Nephron (organoid): ENCODE data around the gene FAM120C.

Source experiments
- H3K27ac Mint-ChIP-seq, 3 experiments: 2 replicates each; pipeline ENCODE4 v1.8.0; 2020; ENCODE audit warnings: mixed read lengths in 3 of 3, mild to moderate bottlenecking in 2 of 3, moderate library complexity in 1 of 3
- H3K27me3 Mint-ChIP-seq: 2 replicates; pipeline ENCODE4 v1.8.0; 2021; ENCODE audit warnings: low read depth, mild to moderate bottlenecking, moderate library complexity, mixed read lengths
- H3K36me3 Mint-ChIP-seq: 2 replicates; pipeline ENCODE4 v1.8.0; 2020; ENCODE audit warnings: low read depth, mixed read lengths
- H3K4me1 Mint-ChIP-seq: 2 replicates; pipeline ENCODE4 v1.8.0; 2020; ENCODE audit warnings: mixed read lengths
- H3K4me3 Mint-ChIP-seq, 3 experiments: 2 replicates each; pipeline ENCODE4 v1.8.0; 2020; ENCODE audit warnings: mild to moderate bottlenecking in 3 of 3, mixed read lengths in 3 of 3, moderate library complexity in 2 of 3
- H3K9me3 Mint-ChIP-seq: 2 replicates; pipeline ENCODE4 v1.8.0; 2020; ENCODE audit warnings: mixed read lengths
- CTCF ChIP-seq, 3 experiments: fragments of 200-600 bp; sonication (generic); IDR thresholded peaks; one replicate each; pipeline ENCODE4 v1.5.0; 2021; ENCODE audit warnings: antibody characterized with exemption in 3 of 3; ENCODE audit not compliant: unreplicated experiment in 3 of 3

Gene FAM120C

GRCh38 chrX:54029529-54030143, 153.4 kb downstream of the FAM120C start:
- Mint-ChIP-seq H3K4me3 (no peak overlapping the region), H3K36me3 (peaks cover 50% of the 10 kb centered on the region), H3K27me3 (no peaks in the 10 kb centered on the region), H3K27ac (peak overlapping the region in 2 of 3 experiments; percentile 26 to 72), H3K4me1 (no peaks in the 10 kb centered on the region), H3K9me3 (peaks cover 19% of the 10 kb centered on the region)
- no peak for TF ChIP-seq CTCF (IDR thresholded peaks at IDR 0.05; ENCODE audit: unreplicated experiment in 3 of 3)

GRCh38 chrX:54024350-54024749, 158.7 kb downstream of the FAM120C start:
- Mint-ChIP-seq H3K4me1 (no peaks in the 10 kb centered on the region), H3K27me3 (no peaks in the 10 kb centered on the region), H3K9me3 (peaks cover 18% of the 10 kb centered on the region), H3K4me3 (no peak overlapping the region), H3K36me3 (peaks cover 50% of the 10 kb centered on the region), H3K27ac (no peak overlapping the region)
- TF ChIP-seq CTCF (IDR thresholded peaks at IDR 0.05; ENCODE audit: unreplicated experiment in 3 of 3), result no peak
